Glutamatergic neuron (in vitro differentiated cells): ENCODE measurements around the gene TWNK. TPM values are rescaled to one million over a fixed set of nuclear protein-coding genes. Genes with fewer than 3 reads are reported as not detected.

Source experiments
- DNase-seq: peaks from one replicate; pipeline ENCODE4 v3.0.0; 2022
- H3K27ac Mint-ChIP-seq: one replicate; pipeline ENCODE4 v1.8.0; 2020; ENCODE audit warnings: mild to moderate bottlenecking, mixed read lengths, inconsistent platforms; ENCODE audit not compliant: unreplicated experiment
- H3K27me3 Mint-ChIP-seq: one replicate; pipeline ENCODE4 v1.8.0; 2020; ENCODE audit warnings: mild to moderate bottlenecking, moderate library complexity, mixed read lengths, inconsistent platforms; ENCODE audit not compliant: unreplicated experiment
- H3K36me3 Mint-ChIP-seq: one replicate; pipeline ENCODE4 v1.8.0; 2020; ENCODE audit warnings: mild to moderate bottlenecking, mixed read lengths, inconsistent platforms; ENCODE audit not compliant: unreplicated experiment
- H3K4me1 Mint-ChIP-seq: one replicate; pipeline ENCODE4 v1.8.0; 2020; ENCODE audit warnings: mild to moderate bottlenecking, low read depth, mixed read lengths, inconsistent platforms; ENCODE audit not compliant: unreplicated experiment
- H3K4me3 Mint-ChIP-seq: one replicate; pipeline ENCODE4 v1.8.0; 2020; ENCODE audit warnings: mild to moderate bottlenecking, mixed read lengths, inconsistent platforms; ENCODE audit not compliant: unreplicated experiment
- H3K9me3 Mint-ChIP-seq: one replicate; pipeline ENCODE4 v1.8.0; 2020; ENCODE audit warnings: mild to moderate bottlenecking, moderate library complexity, mixed read lengths, inconsistent platforms; ENCODE audit not compliant: unreplicated experiment
- CTCF ChIP-seq: fragments of 200-600 bp; sonication (generic); IDR thresholded peaks from one replicate; pipeline ENCODE4 v1.5.0; 2021; ENCODE audit not compliant: partially characterized antibody, unreplicated experiment
- total RNA-seq: library from RNA; stranded (reverse); fragmentation: NEBNext Ultra II Directional; extraction: Animal tissue kit (Norgen Biotek cat#: 25700); gene quantifications from one replicate; pipeline ENCODE4 v1.2.1, GENCODE V29; 2021; ENCODE audit not compliant: unreplicated experiment

TWNK gene
- total RNA-seq, 1 donor from 2014 or later, result 10.1 TPM

DNA sequence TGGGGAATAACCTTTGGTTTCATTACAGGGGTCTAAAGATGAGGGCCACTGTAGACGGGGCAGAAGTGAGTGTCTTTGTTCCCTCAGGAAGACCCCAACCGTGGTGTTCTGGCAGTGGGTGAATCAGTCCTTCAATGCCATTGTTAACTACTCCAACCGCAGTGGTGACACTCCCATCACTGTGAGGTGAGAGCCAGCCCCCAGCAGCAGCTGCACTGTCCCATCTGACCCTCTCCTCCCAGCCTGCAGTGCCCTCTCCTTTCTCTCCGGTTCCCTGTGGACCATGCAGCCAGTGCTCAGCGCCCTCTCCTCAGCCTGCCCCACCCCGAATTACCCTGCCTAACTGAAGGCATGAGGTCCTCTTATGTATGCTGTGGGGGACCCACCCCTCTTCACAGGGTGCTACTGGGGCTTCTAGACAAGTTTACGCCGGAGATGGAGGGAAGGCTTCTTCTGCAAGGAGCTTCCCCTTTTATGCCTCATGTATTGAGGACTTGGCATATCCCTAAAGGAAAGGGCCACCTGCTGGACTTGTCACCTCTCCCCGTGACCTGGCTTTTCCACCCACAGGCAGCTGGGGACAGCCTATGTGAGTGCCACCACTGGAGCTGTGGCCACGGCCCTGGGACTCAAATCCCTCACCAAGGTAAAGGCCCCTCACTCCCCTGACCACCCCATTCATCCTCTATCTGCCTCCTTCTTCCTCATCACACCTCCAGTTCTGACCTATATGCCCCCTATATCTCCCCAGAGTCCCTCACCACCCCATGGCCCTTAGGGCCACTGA is 48.8 kb downstream of the TWNK start:
- peaks cover 7% of the 10 kb centered on the region for H3K9me3 Mint-ChIP-seq
- no peak overlapping the region for H3K27ac Mint-ChIP-seq
- DNase-seq, result no peak
- H3K36me3 Mint-ChIP-seq, result peaks cover 7% of the 10 kb centered on the region
- H3K4me1 Mint-ChIP-seq, result peaks cover 20% of the 10 kb centered on the region
- no peak for TF ChIP-seq CTCF
- H3K27me3 Mint-ChIP-seq, result peaks cover 13% of the 10 kb centered on the region
- no peak overlapping the region for H3K4me3 Mint-ChIP-seq

DNA sequence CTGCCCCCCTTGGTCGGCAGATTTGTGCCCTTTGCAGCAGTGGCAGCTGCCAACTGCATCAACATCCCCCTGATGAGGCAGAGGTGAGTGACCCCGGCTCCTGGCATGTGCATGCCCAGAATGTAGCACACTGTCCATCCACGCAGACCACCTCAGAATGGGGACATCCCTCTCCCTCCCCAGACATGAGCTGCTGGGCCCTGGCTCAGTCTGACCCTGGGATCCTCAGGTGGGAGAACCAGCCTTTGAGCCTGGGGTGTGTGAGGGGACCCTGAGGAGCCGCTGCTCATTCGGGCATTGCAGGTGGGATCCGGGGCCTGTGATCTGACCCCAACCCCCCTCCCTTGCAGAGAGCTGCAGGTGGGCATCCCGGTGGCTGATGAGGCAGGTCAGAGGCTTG is 49.4 kb downstream of the TWNK start:
- Mint-ChIP-seq H3K27me3 (peaks cover 11% of the 10 kb centered on the region), H3K9me3 (peaks cover 7% of the 10 kb centered on the region), H3K36me3 (peaks cover 7% of the 10 kb centered on the region), H3K27ac (no peak overlapping the region), H3K4me1 (peaks cover 16% of the 10 kb centered on the region), H3K4me3 (no peak overlapping the region)
- DNase-seq, result no peak
- TF ChIP-seq CTCF, result no peak

DNA sequence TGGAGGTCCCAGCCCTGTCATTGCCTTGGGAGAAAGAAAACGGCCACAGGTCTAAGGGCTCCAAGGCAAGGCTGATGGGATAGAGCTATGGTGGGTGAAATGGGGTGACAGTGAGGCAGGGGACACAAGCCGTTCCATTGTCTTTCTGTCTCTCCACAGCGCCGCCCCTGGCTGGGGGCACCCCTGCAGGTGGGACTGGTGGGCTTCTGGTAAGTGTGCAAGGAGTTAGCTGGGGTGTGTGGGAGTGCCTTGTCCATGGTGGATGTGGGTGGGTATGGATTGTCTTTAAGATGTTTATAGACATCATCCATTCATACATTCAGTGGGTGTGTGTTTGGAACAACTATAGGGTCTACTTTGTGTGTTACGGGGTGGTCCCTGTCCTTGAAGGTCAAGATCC is 51.1 kb downstream of the TWNK start:
- Mint-ChIP-seq H3K4me3 (no peak overlapping the region), H3K27me3 (peaks cover 4% of the 10 kb centered on the region), H3K9me3 (peaks cover 6% of the 10 kb centered on the region), H3K36me3 (peaks cover 7% of the 10 kb centered on the region), H3K27ac (no peak overlapping the region), H3K4me1 (peaks cover 12% of the 10 kb centered on the region)
- no peak for DNase-seq
- TF ChIP-seq CTCF, result no peak

GRCh38 chr10:101040061-101040460 is 52.7 kb downstream of the TWNK start:
- H3K9me3 Mint-ChIP-seq, result peaks cover 6% of the 10 kb centered on the region
- peaks cover 4% of the 10 kb centered on the region for H3K27me3 Mint-ChIP-seq
- no peak for TF ChIP-seq CTCF
- H3K4me3 Mint-ChIP-seq, result no peak overlapping the region
- peaks cover 7% of the 10 kb centered on the region for H3K36me3 Mint-ChIP-seq
- DNase-seq, result no peak
- H3K4me1 Mint-ChIP-seq, result peaks cover 13% of the 10 kb centered on the region
- H3K27ac Mint-ChIP-seq, result no peak overlapping the region

- no peak for TF ChIP-seq CTCF
- peaks cover 7% of the 10 kb centered on the region for H3K36me3 Mint-ChIP-seq
- peaks cover 13% of the 10 kb centered on the region for H3K4me1 Mint-ChIP-seq
- no peak for DNase-seq
- peaks cover 9% of the 10 kb centered on the region for H3K27me3 Mint-ChIP-seq
- H3K4me3 Mint-ChIP-seq, result no peak overlapping the region
- peaks cover 6% of the 10 kb centered on the region for H3K9me3 Mint-ChIP-seq
- no peak overlapping the region for H3K27ac Mint-ChIP-seq
Observed at GRCh38 chr10:101040851-101041250, 53.5 kb downstream of the TWNK start.
